Neutrophil (primary cell): ENCODE results near the gene CCDC39.
"Not testable (repeated sequence)": the region's sequence is repeated elsewhere in the genome, so short reads cannot be mapped to it uniquely, and the experiment has no call there.

Experiments used
- H3K27ac ChIP-seq: fragments of 200-600 bp; sonication (generic); 2 replicates; pipeline ENCODE4 v1.5.1; 2016; ENCODE audit warnings: mild to moderate bottlenecking, moderate library complexity
- H3K27me3 ChIP-seq: fragments of 200-600 bp; sonication (generic); 2 replicates; pipeline ENCODE4 v1.6.0; 2016; ENCODE audit warnings: mild to moderate bottlenecking
- H3K36me3 ChIP-seq: fragments of 200-600 bp; sonication (generic); 2 replicates; pipeline ENCODE4 v1.5.1; 2017
- H3K4me1 ChIP-seq, 2 experiments: fragments of 200-600 bp in 1 of 2; sonication (generic) in 1 of 2; 1 replicate in 1 of 2; 2 replicates in 1 of 2; pipeline versions ENCODE4 v1.5.1 to v1.6.1; 2013 to 2016; ENCODE audit warnings: low read depth in 1 of 2, low read length in 1 of 2, mild to moderate bottlenecking in 1 of 2, moderate library complexity in 1 of 2; ENCODE audit not compliant: control insufficient read depth in 1 of 2, insufficient read depth in 1 of 2
- H3K4me3 ChIP-seq, 2 experiments: fragments of 200-600 bp in 1 of 2; sonication (generic) in 1 of 2; 1 replicate in 1 of 2; 2 replicates in 1 of 2; pipeline ENCODE4 v1.5.1; 2013 to 2016; ENCODE audit warnings: low read depth in 1 of 2, low read length in 1 of 2, mild to moderate bottlenecking in 1 of 2, moderate library complexity in 1 of 2
- H3K9me3 ChIP-seq: fragments of 200-600 bp; sonication (generic); 2 replicates; pipeline ENCODE4 v1.5.1; 2016
- CTCF ChIP-seq: fragments of 200-600 bp; sonication (generic); IDR thresholded peaks from 2 replicates; pipeline ENCODE4 v1.5.1; 2016; ENCODE audit warnings: antibody characterized with exemption

Gene CCDC39

GRCh38 chr3:180626844-180627243, 52.4 kb downstream of the CCDC39 start:
- H3K27ac ChIP-seq = no peak overlapping the region
- H3K27me3 ChIP-seq = peaks cover 4% of the 10 kb centered on the region
- no peak for TF ChIP-seq CTCF
- peaks cover 18% of the 10 kb centered on the region for H3K36me3 ChIP-seq
- no peaks in the 10 kb centered on the region for H3K4me1 ChIP-seq
- no peak overlapping the region for H3K4me3 ChIP-seq
- no peaks in the 10 kb centered on the region for H3K9me3 ChIP-seq

DNA sequence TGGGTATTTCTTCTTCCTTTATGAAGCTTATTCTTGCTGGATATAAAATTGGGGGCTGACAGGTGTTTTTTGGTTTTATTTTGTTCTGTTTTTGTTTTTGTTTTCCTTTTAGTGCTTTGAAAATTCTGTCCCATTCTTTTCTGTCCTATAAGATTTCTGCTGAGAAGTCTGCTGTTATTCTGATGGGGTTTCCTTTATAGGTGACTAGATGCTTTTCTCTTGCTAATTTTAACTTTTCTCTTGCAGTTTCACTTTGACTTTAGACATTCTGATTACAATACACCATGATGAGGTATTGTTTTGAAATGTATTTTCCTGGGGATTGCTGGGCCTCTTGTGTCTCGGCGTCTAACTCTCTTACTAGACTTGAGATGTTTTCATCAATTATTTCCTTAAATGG, 54.6 kb downstream of the CCDC39 start:
- no peak for TF ChIP-seq CTCF
- no peak overlapping the region for H3K27ac ChIP-seq
- no peaks in the 10 kb centered on the region for H3K9me3 ChIP-seq
- H3K27me3 ChIP-seq = no peaks in the 10 kb centered on the region
- peaks cover 18% of the 10 kb centered on the region for H3K36me3 ChIP-seq
- no peak overlapping the region for H3K4me3 ChIP-seq
- H3K4me1 ChIP-seq = no peaks in the 10 kb centered on the region

DNA sequence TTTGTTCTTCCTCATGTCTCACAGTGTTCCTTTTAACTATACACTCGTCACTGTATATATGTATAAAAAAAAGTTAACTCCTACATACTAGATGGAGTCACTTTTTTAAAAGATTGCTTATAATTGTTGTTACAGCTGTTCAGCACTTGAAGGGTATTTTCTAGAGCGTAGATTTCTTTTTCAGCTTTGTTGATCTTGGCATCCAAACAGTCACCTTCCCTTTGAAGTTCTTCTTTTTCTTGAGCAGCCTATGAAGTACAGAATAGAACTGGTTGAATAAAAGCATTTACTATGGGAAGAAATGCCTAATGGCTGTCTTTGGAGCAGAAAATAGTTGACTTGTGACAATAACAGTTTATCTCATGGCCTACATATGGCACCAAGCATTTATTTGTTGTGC, 59.6 kb downstream of the CCDC39 start:
- Histone ChIP-seq H3K36me3 (peaks cover 20% of the 10 kb centered on the region), H3K4me3 (no peak overlapping the region), H3K4me1 (no peaks in the 10 kb centered on the region), H3K9me3 (no peaks in the 10 kb centered on the region), H3K27ac (no peak overlapping the region), H3K27me3 (no peaks in the 10 kb centered on the region)
- TF ChIP-seq CTCF = no peak

DNA sequence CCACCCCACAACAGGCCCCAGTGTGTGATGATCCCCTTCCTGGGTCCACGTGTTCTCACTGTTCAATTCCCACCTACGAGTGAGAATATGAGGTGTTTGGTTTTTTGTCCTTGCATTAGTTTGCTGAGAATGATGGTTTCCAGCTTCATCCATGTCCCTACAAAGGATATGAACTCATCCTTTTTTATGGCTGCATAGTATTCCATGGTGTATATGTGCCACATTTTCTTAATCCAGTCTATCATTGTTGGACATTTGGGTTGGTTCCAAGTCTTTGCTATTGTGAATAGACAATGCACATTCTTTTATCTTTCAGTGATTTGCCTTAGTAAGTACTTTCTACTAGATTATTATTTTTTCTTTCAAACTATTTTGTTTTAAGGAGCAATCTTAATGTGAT, 60.7 kb downstream of the CCDC39 start:
- not testable (repeated sequence) for H3K4me1 ChIP-seq, H3K27me3 ChIP-seq, H3K9me3 ChIP-seq, H3K27ac ChIP-seq, H3K4me3 ChIP-seq
- H3K36me3 ChIP-seq = peaks cover 26% of the 10 kb centered on the region

DNA sequence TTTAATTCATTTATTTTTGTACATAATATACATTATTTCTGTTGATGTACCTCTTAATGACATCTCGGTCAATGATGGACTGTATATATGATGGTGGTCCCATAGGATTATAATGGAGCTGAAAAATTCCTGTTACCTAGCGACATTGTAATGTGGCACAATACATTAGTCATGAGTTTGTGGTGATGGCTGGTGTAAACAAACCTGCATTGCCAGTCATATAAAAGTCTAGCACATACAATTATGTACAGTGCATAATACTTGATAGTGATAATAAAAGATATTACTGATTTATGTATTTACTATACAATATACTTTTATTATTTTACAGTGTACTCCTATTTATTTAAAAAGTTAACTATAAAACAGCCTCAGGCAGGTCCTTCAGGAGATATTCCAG, 62.2 kb downstream of the CCDC39 start:
- H3K27me3 ChIP-seq = no peaks in the 10 kb centered on the region
- no peaks in the 10 kb centered on the region for H3K4me1 ChIP-seq
- no peak for TF ChIP-seq CTCF
- no peak overlapping the region for H3K4me3 ChIP-seq
- H3K36me3 ChIP-seq = peaks cover 41% of the 10 kb centered on the region
- no peak overlapping the region for H3K27ac ChIP-seq
- no peaks in the 10 kb centered on the region for H3K9me3 ChIP-seq

DNA sequence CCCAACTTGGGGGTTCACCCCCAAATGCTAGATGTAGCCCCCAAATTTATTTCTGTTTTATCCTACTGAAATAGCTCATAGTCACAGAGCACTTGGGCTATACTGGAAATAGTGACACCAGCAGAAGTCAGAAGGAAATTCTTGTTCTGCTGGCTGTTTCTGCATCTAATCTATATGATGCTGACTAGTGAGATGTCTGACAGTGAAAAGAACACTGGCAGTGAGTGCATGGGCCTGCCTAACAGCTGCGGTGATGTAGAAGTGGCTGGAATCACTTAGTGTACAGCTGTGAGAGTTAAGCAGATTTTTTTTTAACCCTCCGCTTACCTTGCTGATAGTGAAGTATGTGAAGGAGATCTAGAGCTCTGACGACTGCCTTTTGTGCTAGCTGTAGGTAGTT, 63.3 kb downstream of the CCDC39 start:
- Histone ChIP-seq H3K4me1 (no peaks in the 10 kb centered on the region), H3K27me3 (no peaks in the 10 kb centered on the region), H3K27ac (no peak overlapping the region), H3K4me3 (no peak overlapping the region), H3K36me3 (peaks cover 52% of the 10 kb centered on the region), H3K9me3 (no peaks in the 10 kb centered on the region)
- TF ChIP-seq CTCF = no peak
